Measurements from ENCODE around the gene ZNF329.

Gene ZNF329

GRCh38 chr19:58129284-58129683 is 21.3 kb downstream of the ZNF329 start:
- no peak for TF ChIP-seq EZH2phosphoT487 (conservative IDR thresholded peaks at IDR 0.05; ENCODE audit: low read length)
- TF ChIP-seq CTCF (IDR thresholded peaks at IDR 0.05; ENCODE audit: insufficient read depth, low read length, poor library complexity, severe bottlenecking), result no peak
- Histone ChIP-seq H3K27ac (ENCODE audit: low read depth, low read length) (no peak overlapping the region), H3K9ac (ENCODE audit: low read length) (no peak overlapping the region), H3K27me3 (ENCODE audit: low read length) (no peaks in the 10 kb centered on the region), H3K4me2 (ENCODE audit: low read depth, low read length, poor library complexity, severe bottlenecking) (no peak overlapping the region), H3K9me3 (ENCODE audit: insufficient read depth, low read length) (peaks cover 65% of the 10 kb centered on the region), H4K20me1 (ENCODE audit: low read depth, low read length) (no peaks in the 10 kb centered on the region), H3K9me2 (replicated peaks; ENCODE audit: insufficient read depth, low read length) (no peaks in the 10 kb centered on the region), H3F3A (ENCODE audit: insufficient read depth) (no peaks in the 10 kb centered on the region), H3K79me2 (ENCODE audit: insufficient read depth, low read length) (no peaks in the 10 kb centered on the region), H2AFZ (ENCODE audit: low read depth, low read length, severe bottlenecking) (no peak overlapping the region), H3K4me3 (ENCODE audit: insufficient read depth, low read length, poor library complexity, severe bottlenecking) (no peak overlapping the region), H3K36me3 (ENCODE audit: low read length) (peaks cover 5% of the 10 kb centered on the region; the same call in 1 of the 2 replicates)

- Histone ChIP-seq H3K9me3 (ENCODE audit: insufficient read depth, low read length) (peaks cover 72% of the 10 kb centered on the region), H3K36me3 (ENCODE audit: low read length) (peaks cover 5% of the 10 kb centered on the region; the same call in 1 of the 2 replicates), H3K79me2 (ENCODE audit: insufficient read depth, low read length) (no peaks in the 10 kb centered on the region), H4K20me1 (ENCODE audit: low read depth, low read length) (no peaks in the 10 kb centered on the region), H3K4me3 (ENCODE audit: insufficient read depth, low read length, poor library complexity, severe bottlenecking) (no peak overlapping the region), H3K4me2 (ENCODE audit: low read depth, low read length, poor library complexity, severe bottlenecking) (no peak overlapping the region), H3K27me3 (ENCODE audit: low read length) (no peaks in the 10 kb centered on the region), H3K9ac (ENCODE audit: low read length) (no peak overlapping the region), H3K27ac (ENCODE audit: low read depth, low read length) (no peak overlapping the region), H3F3A (ENCODE audit: insufficient read depth) (no peaks in the 10 kb centered on the region), H2AFZ (ENCODE audit: low read depth, low read length, severe bottlenecking) (no peak overlapping the region), H3K9me2 (replicated peaks; ENCODE audit: insufficient read depth, low read length) (no peaks in the 10 kb centered on the region)
- TF ChIP-seq EZH2phosphoT487 (conservative IDR thresholded peaks at IDR 0.05; ENCODE audit: low read length), result no peak
- no peak for TF ChIP-seq CTCF (IDR thresholded peaks at IDR 0.05; ENCODE audit: insufficient read depth, low read length, poor library complexity, severe bottlenecking)
Measured at GRCh38 chr19:58128041-58128685, 22.4 kb downstream of the ZNF329 start.

- H4K20me1 ChIP-seq (ENCODE audit: low read depth, low read length), result no peaks in the 10 kb centered on the region
- peaks cover 4% of the 10 kb centered on the region; the same call in 1 of the 2 replicates for H3K36me3 ChIP-seq (ENCODE audit: low read length)
- H3K9me3 ChIP-seq (ENCODE audit: insufficient read depth, low read length), result peaks cover 81% of the 10 kb centered on the region
- H3K9ac ChIP-seq (ENCODE audit: low read length), result no peak overlapping the region
- H3K4me2 ChIP-seq (ENCODE audit: low read depth, low read length, poor library complexity, severe bottlenecking), result no peak overlapping the region
- no peaks in the 10 kb centered on the region for H3K79me2 ChIP-seq (ENCODE audit: insufficient read depth, low read length)
- H3F3A ChIP-seq (ENCODE audit: insufficient read depth), result no peaks in the 10 kb centered on the region
- H3K4me3 ChIP-seq (ENCODE audit: insufficient read depth, low read length, poor library complexity, severe bottlenecking), result no peak overlapping the region
- no peak overlapping the region for H3K27ac ChIP-seq (ENCODE audit: low read depth, low read length)
- H2AFZ ChIP-seq (ENCODE audit: low read depth, low read length, severe bottlenecking), result no peak overlapping the region
- TF ChIP-seq CTCF (IDR thresholded peaks at IDR 0.05; ENCODE audit: insufficient read depth, low read length, poor library complexity, severe bottlenecking) (no peak), EZH2phosphoT487 (conservative IDR thresholded peaks at IDR 0.05; ENCODE audit: low read length) (no peak)
- no peaks in the 10 kb centered on the region for H3K9me2 ChIP-seq (replicated peaks; ENCODE audit: insufficient read depth, low read length)
- H3K27me3 ChIP-seq (ENCODE audit: low read length), result no peaks in the 10 kb centered on the region
Measured at GRCh38 chr19:58123354-58123753, 27.2 kb downstream of the ZNF329 start.

Measured in SU-DHL-6 (cell line).